CD4-positive, alpha-beta T cell treated with Interleukin-2 at 100 ng/mL for 4 hours (primary cell): ENCODE results near the gene OR52N4.
"Not testable (repeated sequence)": the region's sequence is repeated elsewhere in the genome, so short reads cannot be mapped to it uniquely, and the experiment has no call there.

Experiments
- DNase-seq: peaks from one replicate; pipeline ENCODE4 v3.0.0-alpha.2; 2020; ENCODE audit warnings: low spot score

The OR52N4 gene

GRCh38 chr11:5753943-5754342 lies at the start of gene OR52N4:
OR52N4 (plus strand) TSS chr11:5754243; CDS start chr11:5754741, 498 bp downstream.
- DNase-seq = no peak

- no peak for DNase-seq
Observed at GRCh38 chr11:5705688-5706087, 48.4 kb upstream of the OR52N4 start.

DNA sequence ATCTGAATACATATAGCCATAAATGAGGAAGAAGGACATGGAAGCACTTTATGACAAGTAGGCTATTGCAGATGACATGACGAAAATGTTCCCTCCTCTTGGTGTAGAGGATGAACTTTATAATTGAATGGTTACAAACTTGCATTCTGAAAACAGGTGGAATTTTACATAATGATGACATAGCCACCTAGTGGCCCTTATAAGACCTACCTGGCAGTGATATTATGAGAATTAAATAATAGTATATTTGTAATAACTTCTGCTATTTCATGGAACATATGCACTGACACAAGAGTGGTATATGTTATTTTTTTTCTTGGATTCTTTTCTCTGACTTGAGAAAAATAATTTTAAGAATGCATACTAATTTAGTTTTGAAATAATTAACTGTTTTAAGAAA lies 41.5 kb upstream of the OR52N4 start:
- DNase-seq = peak; percentile 30

DNA sequence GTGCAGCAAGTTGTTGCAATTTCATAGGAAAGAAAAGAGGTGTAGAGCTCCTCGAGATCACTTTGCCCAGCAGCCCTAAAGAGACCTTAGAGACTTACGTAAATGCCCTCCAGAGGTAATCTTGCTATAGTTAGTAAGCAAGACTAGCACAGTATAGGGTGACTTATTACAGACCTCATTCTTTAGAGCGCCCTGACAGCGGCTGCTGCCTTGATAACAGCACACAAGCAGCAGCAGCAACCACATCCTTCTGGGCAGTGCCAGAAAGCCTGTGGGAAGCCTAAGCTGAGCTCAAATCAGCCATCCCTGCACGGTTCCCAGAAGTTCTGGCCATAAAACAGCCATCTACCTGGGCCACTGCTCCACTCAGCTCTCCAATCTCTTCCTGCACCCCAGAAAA lies 40.3 kb upstream of the OR52N4 start:
- DNase-seq = no peak

GRCh38 chr11:5716518-5716917 lies 37.5 kb upstream of the OR52N4 start:
- not testable (repeated sequence) for DNase-seq

GRCh38 chr11:5719703-5720495 lies 34.1 kb upstream of the OR52N4 start:
- no peak for DNase-seq

- DNase-seq = no peak
Observed at GRCh38 chr11:5722622-5723021, 31.4 kb upstream of the OR52N4 start.

- no peak for DNase-seq
Observed at GRCh38 chr11:5726351-5726750, 27.7 kb upstream of the OR52N4 start.

- DNase-seq = no peak
Observed at GRCh38 chr11:5727691-5728090, 26.4 kb upstream of the OR52N4 start.

DNA sequence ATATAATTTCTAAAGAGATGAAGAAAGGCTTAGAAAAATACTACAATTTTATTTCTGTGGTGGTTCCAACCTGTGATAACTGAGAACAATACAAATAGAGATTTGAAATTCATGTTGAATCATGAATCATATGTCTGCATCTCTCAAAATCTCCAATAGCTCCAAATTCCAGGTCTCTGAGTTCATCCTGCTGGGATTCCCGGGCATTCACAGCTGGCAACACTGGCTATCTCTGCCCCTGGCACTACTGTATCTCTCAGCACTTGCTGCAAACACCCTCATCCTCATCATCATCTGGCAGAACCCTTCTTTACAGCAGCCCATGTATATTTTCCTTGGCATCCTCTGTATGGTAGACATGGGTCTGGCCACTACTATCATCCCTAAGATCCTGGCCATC lies 17.6 kb upstream of the OR52N4 start, which contains the start of gene OR56B1:
Gene OR56B1 (plus strand): TSS at position 53 of the 400 bp plus-strand sequence. CDS start 69 bp downstream, at position 122.
- DNase-seq = no peak

DNA sequence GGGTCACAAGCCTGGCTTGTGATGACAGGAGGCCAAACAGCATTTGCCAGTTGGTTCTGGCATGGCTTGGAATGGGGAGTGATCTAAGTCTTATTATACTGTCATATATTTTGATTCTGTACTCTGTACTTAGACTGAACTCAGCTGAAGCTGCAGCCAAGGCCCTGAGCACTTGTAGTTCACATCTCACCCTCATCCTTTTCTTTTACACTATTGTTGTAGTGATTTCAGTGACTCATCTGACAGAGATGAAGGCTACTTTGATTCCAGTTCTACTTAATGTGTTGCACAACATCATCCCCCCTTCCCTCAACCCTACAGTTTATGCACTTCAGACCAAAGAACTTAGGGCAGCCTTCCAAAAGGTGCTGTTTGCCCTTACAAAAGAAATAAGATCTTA lies 17.0 kb upstream of the OR52N4 start:
- DNase-seq = no peak

- no peak for DNase-seq
Observed at GRCh38 chr11:5737670-5738392, 16.2 kb upstream of the OR52N4 start.

DNA sequence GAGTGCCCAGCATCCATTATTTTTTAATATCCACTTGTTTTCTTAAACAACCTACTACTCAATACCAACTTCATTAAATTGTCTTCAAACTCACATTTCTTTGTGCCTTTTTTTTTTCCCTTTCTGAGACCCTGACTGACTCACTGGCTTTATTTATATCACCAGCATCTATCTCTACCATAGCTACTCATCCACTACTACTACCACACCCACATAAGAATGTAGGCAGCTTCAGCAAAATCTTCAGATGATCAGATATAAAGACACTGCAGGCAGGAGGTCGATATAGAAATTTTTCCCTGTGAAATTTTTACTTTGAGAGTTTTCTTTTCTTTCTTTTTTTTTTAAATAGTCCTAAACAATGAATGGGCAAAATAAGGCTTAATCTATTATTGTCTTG lies 15.6 kb upstream of the OR52N4 start:
- no peak for DNase-seq

DNA sequence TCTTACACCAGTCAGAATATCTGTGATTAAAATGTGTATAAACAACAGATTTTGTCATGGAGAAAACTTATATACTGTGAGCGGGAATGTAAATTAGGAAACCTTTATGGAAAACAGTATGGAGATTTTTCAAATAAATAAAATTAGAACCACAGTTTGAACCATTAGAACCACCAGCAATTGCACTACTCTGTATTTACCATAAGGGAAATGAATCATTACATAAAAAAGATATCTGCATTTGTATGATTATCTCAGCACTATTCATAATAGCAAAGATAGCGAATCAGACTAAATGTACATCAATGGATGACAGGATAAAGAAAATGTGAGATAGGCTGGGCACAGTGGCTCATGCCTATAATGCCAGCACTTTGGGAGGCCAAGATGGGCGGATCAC lies 7.4 kb upstream of the OR52N4 start:
- DNase-seq = no peak

DNA sequence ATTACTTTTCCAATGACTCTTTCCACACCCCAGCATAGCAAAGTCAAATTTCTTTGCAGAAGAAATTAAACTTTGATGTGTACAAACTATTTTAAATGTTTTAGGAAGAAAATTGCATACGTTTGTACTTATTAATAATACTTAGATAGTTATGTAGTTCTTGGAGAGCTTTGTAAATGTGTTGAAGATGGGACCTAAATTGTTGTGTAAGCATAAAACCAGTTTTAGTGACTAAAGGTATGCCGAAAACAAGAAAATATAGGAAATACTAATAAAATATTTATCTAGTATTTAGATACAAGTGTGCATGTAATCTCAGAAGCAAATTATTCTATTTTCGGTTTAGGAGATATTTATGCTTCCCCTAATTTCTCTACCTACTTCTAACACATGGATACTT lies 4.2 kb upstream of the OR52N4 start:
- no peak for DNase-seq

DNA sequence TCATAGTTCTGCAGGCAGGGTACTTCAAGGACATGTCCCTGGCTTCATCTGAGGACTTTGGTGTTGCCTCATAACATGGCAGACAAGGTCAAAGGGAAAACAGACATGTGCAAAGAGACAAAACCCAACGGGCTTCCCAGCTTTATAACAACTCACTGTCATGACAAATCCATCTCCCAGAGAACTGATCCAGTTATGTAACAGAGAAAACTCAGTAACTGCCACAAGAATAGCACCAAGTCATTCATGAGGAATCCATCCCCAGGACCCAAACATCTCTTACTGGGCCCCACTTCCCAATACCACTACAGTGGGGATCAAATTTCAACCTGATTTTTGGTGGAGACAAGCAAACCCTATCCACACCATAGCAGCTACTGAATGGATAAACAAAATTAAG lies 13.0 kb downstream of the OR52N4 start:
- DNase-seq = no peak

GRCh38 chr11:5783255-5783654 lies 29.2 kb downstream of the OR52N4 start, which contains the start of gene OR52N5:
OR52N5 (minus strand) TSS chr11:5783355; CDS start chr11:5778634, 4,721 bp downstream.
- no peak for DNase-seq

DNA sequence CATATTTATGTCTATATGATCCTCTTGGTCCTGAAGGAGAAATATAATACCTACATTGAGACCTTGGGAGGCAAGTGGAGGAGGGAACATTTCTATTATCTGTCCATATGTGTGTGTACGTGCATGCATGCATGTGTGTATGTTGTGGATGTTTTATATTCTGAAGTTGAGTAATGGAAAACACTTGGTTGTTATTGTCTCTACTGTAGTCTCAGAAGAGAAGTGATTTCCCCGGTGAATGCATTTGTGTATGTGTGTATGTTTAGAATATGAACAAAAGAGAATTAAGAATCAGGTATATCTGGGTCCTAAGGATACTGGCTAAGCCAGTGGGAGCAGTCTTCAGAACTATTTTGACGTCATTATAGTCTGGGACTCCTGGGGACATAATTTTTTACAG lies 37.1 kb downstream of the OR52N4 start, which contains the start of gene OR52N1:
Gene OR52N1 (minus strand): TSS at position 101 of the 400 bp plus-strand sequence. CDS start 2,449 bp downstream, outside the sequence.
- DNase-seq = no peak

DNA sequence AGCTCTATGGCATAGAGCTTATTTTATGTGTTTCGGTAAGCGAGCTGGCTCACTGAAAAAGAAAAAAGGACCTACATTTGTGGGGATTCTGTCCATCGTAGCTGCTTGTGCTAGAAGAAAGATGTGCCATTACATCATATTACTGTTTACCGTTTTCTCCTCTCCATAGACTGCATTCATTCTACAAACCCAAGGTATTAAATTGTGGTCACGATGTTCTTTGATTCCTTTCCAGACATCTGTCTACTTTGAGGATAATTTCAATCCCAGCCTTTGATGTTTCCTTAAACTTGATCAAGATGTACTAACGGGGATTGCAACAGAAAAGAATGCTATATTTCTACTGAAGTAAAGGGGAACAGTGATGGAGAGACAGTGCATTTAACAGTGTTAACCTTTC lies 42.5 kb downstream of the OR52N4 start:
- DNase-seq = no peak

DNA sequence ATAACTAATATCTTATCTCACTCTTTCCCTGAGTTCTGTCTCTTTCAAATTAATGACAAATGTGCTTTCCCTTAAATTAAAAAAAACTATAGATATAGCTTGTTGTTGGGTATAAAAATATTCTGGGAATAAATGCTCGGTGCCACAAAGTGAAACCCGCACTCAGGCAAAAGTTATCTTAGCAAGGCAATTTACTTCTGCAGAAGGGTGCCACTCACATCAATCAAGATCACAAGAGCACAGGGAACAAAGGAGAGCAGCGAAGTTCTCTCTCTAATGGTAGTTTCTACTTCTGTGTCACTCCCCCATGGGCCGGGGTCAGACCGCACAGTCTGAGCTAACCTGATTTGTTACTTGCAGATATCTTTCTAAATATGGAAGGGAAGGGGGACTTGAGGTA lies 49.9 kb downstream of the OR52N4 start:
- DNase-seq = no peak
